ENCODE results near the gene GPR21.

GPR21 gene

DNA sequence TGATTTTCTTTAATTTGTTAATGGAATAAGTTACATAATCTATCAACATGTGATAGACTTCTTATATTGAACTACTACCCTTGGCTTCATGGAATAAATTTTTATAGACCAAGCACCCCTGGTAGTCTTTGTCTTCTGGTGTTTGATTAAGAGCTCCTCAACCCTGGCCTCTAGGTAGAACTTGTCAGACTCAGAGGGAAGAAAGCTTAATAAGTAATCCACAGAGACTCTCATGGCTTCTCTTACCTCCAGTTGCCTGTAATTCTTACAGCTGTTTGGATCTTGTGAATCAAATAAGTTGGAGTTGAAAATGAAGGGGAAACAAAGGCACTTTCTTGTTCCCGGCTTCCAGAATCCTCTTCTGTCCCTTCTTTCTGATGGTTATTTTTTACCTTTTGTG is 7.0 kb upstream of the GPR21 start:
- DNase-seq = no peak
- Histone ChIP-seq H3K27me3 (no peaks in the 10 kb centered on the region), H3K4me3 (ENCODE audit: low read depth, low read length) (no peak overlapping the region), H3K36me3 (peaks cover 9% of the 10 kb centered on the region), H3K9me3 (no peaks in the 10 kb centered on the region), H3K4me1 (no peaks in the 10 kb centered on the region)
- TF ChIP-seq, protein P1, sequence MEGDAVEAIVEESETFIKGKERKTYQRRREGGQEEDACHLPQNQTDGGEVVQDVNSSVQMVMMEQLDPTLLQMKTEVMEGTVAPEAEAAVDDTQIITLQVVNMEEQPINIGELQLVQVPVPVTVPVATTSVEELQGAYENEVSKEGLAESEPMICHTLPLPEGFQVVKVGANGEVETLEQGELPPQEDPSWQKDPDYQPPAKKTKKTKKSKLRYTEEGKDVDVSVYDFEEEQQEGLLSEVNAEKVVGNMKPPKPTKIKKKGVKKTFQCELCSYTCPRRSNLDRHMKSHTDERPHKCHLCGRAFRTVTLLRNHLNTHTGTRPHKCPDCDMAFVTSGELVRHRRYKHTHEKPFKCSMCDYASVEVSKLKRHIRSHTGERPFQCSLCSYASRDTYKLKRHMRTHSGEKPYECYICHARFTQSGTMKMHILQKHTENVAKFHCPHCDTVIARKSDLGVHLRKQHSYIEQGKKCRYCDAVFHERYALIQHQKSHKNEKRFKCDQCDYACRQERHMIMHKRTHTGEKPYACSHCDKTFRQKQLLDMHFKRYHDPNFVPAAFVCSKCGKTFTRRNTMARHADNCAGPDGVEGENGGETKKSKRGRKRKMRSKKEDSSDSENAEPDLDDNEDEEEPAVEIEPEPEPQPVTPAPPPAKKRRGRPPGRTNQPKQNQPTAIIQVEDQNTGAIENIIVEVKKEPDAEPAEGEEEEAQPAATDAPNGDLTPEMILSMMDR (IDR thresholded peaks at IDR 0.05; ENCODE audit: low read depth, low read length) = no peak

DNA sequence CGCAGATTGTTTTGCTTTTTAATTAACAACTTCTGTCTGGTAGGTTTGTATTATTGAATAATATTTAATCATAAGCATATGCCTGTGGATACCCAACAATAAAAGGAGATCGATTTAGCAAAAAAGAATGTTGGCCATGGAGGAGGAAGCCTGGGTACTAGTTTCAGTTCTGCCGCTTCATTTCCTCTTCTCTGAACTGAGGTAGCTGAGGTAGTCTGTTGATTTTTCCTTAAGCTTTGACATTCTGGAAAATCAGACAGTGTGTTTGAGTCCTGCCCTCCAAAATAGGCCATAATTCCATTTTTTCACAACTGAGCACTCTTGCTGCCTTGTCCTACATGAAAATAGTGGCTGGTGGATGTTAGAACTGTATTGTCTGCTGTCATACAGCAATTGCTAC is 6.0 kb upstream of the GPR21 start:
- H3K27me3 ChIP-seq = no peaks in the 10 kb centered on the region
- no peaks in the 10 kb centered on the region for H3K9me3 ChIP-seq
- no peak for DNase-seq
- peaks cover 9% of the 10 kb centered on the region for H3K36me3 ChIP-seq
- no peaks in the 10 kb centered on the region for H3K4me1 ChIP-seq
- TF ChIP-seq, protein P1 (IDR thresholded peaks at IDR 0.05; ENCODE audit: low read depth, low read length) = no peak
- no peak overlapping the region for H3K4me3 ChIP-seq (ENCODE audit: low read depth, low read length)

DNA sequence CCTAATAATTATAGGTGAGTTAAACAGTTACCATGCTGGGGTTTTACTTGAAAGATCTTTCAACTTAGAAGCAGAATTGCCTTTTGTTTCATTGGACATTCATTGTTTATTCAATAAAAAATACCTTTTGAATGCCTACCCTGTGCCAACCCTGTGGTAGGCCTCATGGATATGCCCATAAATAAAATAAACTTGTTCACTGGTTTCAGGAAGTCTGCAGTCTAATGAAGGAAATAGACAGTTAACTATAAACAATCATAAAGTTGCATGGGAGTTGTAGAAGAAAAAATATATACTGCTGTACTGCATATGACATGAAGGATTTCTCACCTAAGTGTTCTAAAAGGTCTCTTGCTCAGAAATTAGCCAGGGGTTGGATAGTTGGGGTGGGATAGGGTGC is 5.3 kb upstream of the GPR21 start:
- H3K36me3 ChIP-seq = peaks cover 3% of the 10 kb centered on the region
- TF ChIP-seq, protein P1 (IDR thresholded peaks at IDR 0.05; ENCODE audit: low read depth, low read length) = no peak
- no peak overlapping the region for H3K4me3 ChIP-seq (ENCODE audit: low read depth, low read length)

DNA sequence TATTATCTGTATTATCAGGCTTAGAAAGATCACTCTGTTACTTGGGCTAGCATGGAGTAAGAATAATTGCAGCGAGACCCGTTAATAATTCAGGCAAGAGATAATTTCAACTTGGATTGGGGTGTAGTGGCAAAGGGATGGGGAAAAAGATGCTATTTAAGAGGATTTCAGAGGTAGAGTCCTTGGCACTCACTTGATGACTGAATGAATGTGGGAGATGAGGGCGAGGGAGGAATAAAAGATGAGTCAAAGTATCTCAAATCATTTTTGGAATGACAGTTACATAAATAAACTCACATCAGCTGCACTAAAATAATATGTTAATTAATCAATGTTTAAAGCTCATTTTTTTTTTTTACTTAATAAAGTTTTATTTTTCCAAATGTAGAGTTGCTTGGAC is 4.5 kb upstream of the GPR21 start:
- Histone ChIP-seq H3K4me1 (no peaks in the 10 kb centered on the region), H3K9me3 (no peaks in the 10 kb centered on the region), H3K36me3 (no peaks in the 10 kb centered on the region), H3K4me3 (ENCODE audit: low read depth, low read length) (no peak overlapping the region), H3K27me3 (no peaks in the 10 kb centered on the region)
- TF ChIP-seq, protein P1 (IDR thresholded peaks at IDR 0.05; ENCODE audit: low read depth, low read length) = no peak
- DNase-seq = no peak

More for the DNA sequence above, 5.3 kb upstream of the GPR21 start:
- Histone ChIP-seq H3K9me3 (no peaks in the 10 kb centered on the region), H3K4me1 (no peaks in the 10 kb centered on the region), H3K27me3 (no peaks in the 10 kb centered on the region)
- DNase-seq = no peak

DNA sequence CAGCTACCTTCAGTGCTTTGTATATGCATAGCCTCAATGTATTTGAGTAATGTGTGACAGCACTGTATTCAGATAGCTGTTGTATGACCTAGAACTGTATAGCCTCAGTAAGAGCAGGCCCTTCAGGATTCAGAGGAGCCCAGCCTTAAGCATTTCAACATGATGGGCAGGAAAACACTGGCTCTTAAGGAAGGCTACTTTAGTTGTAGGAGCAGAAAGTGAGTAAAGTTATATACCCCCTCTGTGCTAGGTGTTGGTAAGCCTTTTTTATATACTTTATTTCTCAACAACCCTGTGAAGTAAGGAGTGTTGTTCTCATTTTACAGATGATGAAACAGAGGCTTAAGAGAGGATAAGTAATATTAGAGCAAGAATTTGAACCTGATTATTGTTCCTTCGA is 1.5 kb upstream of the GPR21 start:
- TF ChIP-seq, protein P1 (IDR thresholded peaks at IDR 0.05; ENCODE audit: low read depth, low read length) = no peak
- Histone ChIP-seq H3K27me3 (no peaks in the 10 kb centered on the region), H3K36me3 (no peaks in the 10 kb centered on the region; the same call in 1 of the 2 replicates), H3K4me1 (no peaks in the 10 kb centered on the region), H3K9me3 (no peaks in the 10 kb centered on the region), H3K4me3 (ENCODE audit: low read depth, low read length) (no peak overlapping the region)
- no peak for DNase-seq

DNA sequence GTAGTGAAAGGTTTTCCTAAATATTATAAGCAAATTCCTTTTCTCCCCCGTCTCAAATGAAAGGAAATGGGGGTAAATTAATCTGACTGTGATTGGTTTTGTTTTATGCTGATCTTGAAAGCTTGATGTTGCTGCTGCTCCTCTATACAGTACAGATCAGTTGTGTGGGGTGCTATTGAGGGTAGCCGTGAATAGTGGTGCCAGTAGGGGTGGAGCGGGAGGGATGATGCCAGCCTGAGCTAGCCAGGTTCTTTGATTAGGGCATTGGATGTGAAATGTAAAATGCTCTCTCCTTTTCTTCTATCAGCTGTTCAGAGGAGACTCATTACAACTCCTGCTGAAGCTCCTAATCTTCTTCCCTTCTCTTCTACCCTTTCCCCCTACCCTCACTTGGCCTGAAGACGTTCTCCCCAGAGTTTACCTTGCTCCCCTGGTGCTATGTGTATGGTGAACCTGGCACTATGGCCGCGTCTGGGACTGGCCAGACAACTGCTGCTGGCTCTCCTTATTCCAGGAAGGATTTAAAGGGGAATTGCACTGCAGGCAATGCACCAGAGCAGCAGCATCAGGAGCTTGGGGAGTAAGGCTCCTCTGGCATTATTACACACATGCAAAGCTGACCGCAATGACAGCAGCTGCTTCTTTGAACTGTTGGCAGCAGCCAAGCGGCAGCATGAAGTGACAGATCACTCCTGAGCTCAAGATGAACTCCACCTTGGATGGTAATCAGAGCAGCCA is 566 bp downstream of the GPR21 start:
- H3K4me1 ChIP-seq = no peaks in the 10 kb centered on the region

More for the DNA sequence above, 566 bp downstream of the GPR21 start:
- TF ChIP-seq, protein P1 (IDR thresholded peaks at IDR 0.05; ENCODE audit: low read depth, low read length) = no peak
- no peaks in the 10 kb centered on the region for H3K27me3 ChIP-seq
- no peak overlapping the region for H3K4me3 ChIP-seq (ENCODE audit: low read depth, low read length)
- no peaks in the 10 kb centered on the region; the same call in 1 of the 2 replicates for H3K36me3 ChIP-seq
- DNase-seq = no peak
- no peaks in the 10 kb centered on the region for H3K9me3 ChIP-seq

All from BE2C (cell line).